NCI-H1436 (cell line): ENCODE data around the gene DLD.
"Not testable (repeated sequence)": the region's sequence is repeated elsewhere in the genome, so short reads cannot be mapped to it uniquely, and the experiment has no call there.

Experiments used
- DNase-seq: peaks from one replicate; lab custom pipeline; 2025; lab: John Stamatoyannopoulos, UW

Gene DLD

DNA sequence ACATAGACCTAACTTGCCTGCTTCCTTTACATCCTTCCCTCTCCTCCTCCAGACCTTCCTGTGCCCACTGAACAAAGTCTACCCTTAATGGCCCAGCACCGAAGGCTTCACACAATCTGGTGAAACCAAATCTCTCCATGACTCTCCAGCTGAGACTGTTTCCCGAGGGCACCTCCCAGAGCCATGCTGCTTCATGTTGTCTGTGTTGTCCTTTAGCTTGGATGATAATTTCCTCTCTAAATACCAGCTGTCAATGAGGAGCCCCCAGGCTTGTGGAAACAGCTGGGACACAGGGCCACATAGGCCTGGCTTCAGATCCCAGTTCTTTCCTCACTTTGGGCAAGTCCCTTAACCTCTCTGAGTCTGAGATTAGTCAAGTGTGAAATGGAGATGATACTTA is 54.3 kb downstream of the DLD start:
- DNase-seq, result no peak

DNA sequence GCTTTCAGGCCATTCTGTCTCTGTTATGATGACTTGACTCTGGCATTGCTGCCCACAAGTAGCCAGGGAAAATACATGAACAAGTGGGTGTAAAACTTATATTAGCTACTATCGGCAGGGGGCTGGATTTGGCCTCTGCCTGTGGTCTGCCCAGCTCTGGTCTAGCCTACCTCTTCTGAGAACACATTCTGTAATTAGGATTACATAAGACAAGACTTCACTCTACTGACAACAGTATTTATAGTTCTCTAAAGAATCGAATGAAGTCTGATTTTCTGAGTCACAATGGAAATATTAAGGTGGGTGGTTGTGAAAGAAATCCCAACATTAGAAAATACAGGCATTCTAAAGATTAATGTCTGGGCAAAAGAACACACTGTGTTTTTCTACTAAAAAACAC is 55.5 kb downstream of the DLD start:
- no peak for DNase-seq

DNA sequence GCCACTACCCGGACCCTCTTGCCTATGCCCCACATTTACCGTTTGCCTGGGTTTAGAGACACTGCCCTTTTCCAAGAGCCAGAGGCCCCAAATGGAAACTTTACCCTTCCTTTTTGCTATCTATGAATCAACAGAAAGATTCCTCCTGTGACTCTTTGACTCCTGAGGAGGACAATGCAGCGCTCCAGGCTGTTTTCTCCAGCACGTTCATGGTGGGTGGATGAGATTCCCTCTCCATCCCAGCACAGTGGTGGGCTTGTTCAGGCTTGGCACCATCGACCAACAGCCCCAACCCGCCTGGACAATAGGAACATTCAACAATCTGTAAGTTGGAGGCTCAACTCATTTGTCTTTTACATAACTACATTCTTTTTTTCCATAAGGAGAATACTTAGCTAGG is 55.9 kb downstream of the DLD start:
- DNase-seq, result no peak

DNA sequence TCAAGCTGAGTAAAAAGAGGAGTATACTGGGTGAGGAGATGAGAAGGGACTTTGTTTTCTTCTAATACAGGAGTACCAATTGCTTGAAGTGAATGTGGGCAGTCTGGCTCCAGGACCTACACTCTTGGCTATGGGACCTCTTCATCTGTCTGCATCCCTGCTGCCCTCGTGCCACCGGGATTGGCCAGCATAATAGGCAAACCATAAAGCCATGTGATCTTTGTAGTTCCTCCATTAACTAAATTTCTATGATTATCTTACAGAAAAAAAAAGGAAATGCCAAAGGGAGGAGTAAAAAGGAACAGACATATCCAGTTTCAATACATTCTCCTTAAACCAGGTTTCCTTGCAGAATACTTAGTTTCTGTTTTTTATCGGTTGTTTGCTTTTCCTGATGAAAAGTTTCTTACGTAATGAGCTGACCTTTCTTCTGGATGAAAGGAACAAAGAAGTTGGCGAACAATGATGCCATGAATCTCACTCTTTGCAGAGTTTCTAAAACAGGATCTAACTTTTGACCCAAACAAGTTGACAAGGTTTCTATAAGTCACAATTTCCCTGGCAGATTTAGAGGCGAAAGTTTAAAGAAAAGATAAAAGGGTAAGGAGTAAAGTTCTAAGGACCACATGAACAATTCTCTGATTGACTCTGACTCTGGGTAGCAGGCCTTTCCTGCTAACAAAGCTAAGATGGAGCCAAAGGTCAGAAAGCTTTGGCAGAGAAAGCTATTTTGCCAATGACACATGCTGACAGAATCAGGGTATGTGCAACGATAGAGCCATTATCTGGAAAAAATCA is 57.9 kb downstream of the DLD start:
- DNase-seq, result no peak

DNA sequence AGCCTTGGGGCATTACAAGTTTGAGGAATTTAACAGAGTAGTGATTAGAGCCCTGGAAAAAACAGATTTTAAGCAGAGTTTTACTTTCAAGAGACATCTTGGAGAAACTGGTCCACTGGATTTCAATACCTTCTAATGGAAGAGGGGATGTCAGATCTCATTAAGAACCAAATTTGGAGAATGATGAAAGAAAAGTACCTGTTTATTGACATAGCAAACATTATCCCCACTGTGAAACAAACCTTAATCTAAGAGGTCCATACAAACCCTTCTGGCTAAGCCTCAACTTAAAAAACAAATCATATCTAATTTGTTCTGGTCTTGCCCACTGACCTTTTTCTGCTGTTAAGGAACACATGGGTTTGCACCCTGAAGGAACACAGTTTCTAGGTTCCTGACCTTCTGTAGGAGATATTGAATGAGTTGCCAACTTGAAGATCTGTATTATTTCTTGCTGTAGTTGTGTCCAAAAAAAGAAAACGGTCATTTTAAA is 58.5 kb downstream of the DLD start:
- DNase-seq, result no peak

DNA sequence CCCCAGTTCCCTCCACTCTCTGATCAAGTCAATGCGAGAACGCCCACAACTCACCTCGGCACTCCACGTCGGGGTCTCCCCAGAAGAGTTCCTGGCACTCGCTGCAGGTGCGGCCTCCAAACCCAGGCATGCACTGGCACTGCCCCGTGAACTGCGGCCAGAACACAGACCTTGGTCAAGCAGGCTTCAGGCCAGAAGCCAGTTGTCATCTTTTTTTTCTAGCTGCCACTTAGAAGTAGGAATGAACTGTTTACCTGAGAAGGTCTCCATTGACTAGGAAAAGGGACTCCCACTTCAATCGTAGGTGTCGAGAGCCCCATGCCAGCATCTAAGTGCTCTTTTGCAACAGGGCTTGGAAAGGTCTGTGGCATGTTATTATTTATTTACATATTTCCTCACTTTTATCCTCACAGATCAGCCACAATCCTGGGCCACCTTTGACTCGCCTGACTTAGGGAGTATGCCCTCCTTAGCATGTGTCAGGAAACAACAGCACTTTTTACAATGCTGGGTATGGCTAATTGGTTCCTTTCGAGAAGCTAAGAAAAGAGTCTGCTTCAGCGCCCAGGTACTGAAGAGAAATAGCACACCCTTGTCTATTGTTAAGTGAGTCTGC is 60.3 kb downstream of the DLD start:
- no peak for DNase-seq

DNA sequence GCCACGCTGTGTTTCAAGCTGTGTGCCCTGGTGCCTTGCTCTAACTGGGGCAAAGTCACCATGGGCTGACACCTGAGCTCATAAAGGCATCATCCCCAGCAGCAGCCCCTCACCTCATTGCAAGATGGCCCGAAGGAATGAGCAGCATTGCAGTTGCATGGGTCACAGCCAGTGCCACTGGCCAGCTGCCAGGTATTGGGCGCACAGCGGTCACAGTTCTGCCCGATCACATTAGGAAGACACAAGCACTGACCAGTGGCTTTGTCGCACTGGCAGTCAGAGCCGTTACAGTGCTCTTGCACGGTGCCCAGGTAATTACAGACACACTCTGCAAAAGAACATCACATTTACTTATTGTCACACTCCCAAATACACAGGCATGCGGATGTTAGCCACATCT is 60.9 kb downstream of the DLD start:
- DNase-seq, result no peak

DNA sequence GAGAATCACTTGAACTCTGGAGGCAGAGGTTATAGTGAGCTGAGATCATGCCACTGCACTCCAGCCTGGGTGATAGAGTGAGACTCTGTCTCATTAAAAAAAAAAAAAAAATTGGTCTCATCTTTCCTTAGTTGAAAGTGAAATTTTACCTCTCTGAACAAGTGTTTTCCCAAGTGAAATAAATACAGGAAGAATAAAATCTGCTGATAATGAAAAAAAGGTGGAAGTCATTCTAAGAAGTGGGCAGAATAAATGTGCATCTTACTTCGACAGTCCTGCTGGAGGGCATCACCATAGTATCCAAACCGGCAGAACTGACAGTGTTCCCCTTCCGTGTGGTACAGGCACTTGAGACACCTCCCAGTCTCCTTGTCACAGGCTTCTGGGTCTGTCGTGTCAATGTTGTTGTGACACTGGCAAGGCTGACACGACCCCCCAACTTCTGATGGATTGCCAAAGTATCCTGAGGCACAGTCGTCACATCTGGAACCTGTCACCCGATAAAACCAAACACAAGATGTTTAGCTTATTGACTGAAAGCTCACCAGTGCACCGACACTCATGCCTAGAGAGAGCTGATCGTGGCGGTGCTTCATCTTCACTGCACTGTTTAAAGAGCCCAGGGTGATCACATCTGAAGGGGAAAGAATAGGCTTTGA is 62.4 kb downstream of the DLD start:
- no peak for DNase-seq

DNA sequence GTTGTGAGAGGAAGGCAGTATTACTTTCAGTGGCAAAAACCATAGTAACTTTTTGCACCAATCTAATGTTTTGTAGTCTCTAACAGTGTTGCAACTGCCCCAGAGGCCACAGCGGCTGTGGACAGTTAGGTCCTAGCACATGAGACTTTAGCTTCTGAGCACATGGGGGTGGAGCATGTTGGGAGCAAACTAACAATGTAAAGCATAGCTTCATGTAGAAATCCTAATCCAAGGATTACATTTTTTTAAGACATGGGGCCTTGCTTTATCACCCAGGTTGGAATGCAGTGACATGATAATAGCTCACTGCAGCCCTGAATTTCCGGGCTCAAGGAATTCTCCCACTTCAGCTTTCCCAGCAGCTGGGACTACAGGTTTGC is 62.9 kb downstream of the DLD start:
- no peak for DNase-seq

DNA sequence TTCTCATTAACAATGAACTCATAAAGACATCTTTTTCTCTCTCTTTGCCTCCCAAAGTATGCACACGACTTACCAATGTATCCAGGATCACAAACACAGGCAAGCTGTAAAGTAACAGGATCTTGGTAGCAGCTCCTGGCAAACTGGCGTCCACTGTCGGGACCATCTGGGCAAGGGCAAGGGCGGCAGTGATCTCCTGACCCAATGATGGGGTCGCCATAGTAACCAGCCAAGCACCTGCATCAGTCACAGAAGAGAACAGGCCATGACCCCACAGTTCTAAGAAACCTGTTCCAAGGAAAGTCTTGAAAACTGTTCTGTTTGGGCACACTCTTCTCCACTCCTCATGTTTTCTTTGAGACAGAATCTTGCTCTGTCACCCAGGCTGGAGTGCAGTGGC is 64.4 kb downstream of the DLD start:
- no peak for DNase-seq

DNA sequence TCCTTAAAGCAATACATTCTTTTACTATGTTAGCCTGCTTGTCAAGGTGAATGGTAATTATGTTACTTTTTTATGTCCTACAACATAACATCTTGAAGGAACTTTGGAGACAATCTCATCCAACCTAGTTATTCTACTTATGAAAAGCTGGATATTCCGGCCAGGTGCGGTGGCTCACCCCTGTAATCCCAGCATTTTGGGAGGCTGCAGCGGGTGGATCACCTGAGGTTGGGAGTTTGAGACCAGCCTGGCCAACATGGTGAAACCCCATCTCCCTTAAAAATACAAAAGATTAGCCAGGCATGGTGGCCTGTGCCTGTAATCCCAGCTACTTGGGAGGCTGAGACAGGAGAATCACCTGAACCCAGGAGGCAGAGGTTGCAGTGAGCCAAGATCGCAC is 66.0 kb downstream of the DLD start:
- DNase-seq, result not testable (repeated sequence)

DNA sequence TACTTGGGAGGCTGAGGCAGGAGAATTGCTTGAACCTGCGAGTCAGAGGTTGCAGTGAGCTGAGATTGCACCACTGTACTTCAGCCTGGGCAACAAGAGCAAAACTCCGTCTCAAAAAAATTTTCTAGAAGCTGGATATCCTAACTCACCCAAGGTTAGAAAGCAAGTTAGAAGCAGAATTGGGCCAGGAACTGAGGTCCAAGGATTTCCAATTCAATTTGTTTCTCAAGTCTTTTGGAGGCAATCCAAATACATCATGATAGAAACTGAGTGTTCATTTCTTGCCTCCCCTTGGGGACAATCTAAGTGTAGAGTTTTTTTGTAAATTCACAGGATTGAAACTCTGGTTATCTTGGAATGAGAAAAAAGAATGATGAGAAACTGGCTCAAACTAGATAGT is 66.5 kb downstream of the DLD start:
- DNase-seq, result no peak

DNA sequence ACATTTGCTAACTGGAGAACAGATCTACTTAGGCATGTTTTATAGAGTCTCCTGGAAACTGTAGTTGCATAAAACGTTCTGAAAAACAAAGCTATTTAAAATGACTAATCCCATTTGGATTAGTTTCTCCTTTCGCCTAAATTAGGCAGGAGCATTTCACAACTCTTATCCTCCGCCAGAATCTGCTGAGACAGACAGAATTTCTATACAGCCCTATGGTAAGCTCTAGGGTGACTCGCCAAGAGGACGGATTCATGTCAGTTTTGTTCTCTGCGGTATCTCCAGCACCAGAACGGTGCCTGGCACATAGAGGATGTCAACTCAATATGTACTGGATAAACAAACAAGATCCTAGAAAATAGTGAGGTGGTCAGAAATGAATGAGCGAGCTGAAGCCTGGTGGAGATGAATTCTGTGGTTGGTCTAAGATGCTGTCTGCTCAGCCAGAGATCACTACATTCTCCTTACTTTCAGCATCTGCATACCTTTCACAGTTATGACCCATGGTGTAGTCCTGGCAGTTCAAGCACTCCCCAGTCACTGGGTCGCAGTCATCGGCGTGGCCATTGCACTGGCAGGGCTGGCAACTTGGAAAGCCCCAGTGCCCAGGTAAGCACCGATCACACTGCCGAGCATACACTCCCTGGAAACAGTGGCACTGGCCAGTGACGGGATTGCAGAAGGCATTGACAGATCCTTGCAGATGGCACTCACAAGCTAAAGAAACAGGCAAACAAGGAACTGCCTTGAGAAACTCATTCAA is 68.0 kb downstream of the DLD start:
- DNase-seq, result no peak

DNA sequence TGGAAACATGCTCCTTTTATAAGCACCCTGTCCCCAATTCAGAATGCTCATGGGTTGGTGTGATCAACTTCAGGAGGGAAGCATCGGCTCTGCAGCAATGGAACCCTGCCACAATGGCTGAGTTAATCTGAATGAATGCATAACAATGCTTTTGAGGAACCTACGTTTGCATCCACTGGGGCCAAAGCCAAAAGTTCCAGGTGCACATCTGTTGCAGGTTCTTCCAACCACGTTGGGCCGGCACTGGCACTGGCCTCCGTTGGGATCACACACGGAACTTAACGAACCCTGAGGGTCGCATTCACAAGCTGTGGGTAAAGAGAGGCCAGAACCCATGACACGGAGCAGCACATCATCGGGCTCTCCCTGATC is 68.5 kb downstream of the DLD start:
- no peak for DNase-seq

DNA sequence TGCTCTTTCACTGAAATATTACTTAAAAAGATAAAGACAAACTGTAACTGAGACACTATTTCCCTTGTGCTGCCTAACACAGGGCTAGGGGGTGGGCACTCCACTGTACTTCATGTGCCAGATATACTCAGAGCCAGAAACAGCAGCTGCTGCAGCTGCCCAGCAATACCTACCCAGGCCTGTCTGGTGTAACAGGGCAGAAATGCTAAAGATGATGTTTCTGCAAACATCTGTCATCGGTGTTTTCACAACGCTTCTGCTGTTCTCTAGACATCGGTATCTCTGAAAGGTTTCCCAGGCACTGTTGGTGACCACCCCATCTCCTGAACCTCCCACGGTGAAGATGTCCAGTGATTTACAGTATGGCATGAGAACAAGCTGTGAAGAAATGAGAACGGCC is 69.3 kb downstream of the DLD start:
- DNase-seq, result no peak

DNA sequence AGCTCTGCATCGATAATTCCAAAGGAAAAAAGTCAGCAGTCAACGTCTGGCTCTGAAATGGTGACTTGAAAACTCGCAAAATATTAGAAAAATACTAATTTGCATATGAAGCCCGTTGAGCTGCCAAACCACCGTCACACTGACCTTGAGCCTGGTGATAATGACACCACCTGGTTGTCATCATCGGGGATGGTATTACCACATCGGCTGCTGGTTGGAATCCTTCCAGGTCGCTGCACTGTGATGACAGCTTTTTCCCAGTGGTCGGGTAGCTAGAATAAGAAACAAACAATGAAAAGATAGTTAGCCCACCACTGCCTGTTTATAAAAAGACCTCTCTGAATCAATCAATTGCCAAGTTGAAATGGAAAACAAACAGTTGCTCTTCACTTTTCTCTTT is 70.4 kb downstream of the DLD start:
- DNase-seq, result no peak

DNA sequence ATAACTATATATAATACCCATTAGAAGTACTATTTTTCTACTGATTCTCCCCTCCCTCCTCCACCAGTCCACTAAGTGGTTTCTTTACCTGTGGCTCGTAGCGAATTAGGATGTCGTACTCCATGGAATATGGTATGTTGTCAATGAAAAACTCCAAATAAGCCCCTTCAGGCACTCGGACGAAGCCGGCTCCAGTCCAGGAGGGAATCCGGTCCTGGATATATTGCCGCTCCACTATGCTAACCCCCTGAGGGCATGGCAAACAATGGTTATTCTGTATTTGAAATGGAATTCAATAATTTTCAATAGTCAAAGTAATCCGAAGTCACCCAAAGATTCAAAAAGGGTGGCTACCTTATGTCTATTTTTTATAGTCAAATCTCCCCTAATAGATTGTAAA is 71.8 kb downstream of the DLD start:
- no peak for DNase-seq

DNA sequence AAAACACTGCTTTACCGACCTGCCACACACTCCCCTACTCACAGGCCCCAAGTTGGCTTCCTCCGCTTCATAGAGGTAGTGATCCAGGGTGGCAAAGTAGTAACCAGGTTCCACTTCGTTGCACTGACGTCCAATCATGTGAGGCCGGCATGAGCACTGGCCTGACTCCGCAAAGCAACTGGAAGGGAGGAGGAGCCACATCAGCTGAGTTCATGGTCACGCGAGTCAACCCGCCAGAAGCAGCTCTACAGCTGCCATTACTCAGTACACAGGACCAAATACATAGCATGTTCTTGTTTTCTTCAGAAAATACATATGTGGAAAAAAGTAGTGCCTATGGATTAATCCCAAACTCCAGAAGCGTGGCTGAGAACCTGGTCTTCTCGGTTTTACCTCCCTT is 73.5 kb downstream of the DLD start:
- DNase-seq, result no peak

DNA sequence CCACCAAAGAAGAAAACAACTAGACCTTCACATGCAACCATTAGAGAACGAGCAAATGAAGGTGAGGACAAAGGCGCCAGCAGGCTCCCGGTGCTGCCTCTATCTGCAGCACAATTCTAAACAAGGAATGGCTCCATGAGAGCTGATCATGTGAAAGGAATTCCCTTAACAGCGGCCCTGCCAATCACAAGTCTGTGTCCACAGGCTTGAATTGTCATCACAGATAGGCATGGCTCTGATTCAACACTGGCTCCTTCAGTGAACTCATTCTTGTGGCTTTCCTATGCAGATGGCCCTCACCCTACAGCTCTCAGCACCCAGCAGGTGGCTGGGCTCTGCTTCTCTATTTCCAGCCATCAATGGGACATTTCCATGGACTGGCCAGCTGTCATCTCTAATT is 75.7 kb downstream of the DLD start:
- DNase-seq, result no peak

DNA sequence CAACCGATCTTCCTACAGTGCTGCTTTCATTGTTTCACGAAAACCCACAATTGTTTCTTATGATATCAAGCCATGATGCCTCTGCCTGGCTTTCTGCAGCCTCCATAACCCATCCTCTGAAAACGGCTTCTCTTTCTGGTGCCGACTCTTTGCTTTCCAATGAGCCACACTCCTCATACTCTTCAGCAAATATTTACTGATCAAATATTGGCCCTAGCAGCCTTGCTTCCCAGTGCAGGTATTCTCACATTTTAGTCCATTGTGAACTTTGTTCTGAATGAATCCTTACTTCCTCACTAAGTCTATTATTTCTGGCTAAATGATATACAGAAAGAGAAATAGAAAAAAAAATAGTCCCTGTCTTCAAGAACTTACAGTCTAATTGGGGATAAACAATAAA is 76.4 kb downstream of the DLD start:
- DNase-seq, result no peak

DNA sequence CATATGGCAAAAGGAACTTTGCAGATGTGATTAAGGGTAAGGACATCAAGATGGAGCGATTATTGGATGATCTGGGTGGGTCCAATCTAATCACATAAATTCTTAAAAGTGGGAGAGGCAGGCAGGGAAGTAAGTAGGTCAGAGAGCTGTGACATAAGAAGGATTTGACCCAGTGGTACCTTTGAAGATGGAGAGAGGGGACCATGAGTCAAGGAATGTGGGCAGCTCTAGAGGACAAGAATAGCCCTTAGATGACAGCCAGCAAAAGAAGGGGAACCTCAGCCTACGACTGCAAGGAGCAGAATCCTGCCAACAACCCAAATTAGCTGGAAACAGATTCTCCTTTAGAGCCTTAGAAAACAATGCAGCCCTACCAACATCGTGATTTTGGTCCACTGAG is 77.5 kb downstream of the DLD start:
- DNase-seq, result no peak

DNA sequence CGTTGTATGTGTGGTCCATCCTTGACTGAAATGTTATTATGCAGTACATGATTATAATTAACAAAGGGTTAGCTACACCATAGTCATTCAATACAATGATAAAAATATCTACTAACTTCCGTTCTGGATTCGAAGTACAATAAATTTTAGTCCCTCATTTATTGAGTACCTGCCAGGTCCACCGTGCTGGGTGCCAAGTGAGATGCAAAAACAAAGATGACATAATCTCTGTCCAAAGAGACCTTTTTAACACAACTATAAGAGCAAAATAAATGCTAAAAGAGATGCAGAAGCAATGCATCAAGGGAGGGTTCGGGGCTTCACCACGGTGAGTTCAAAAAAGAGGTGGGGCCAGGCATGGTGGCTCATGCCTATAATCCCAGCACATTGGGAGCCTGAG is 78.9 kb downstream of the DLD start:
- DNase-seq, result no peak
